Activated CD8-positive, alpha-beta memory T cell treated with anti-CD3 and anti-CD28 coated beads, Interleukin-2, amount 10 ng/mL, durations not matched to agents 7 days and 5 days (primary cell): ENCODE measurements around the gene TTBK2. TPM values are rescaled to one million over a fixed set of nuclear protein-coding genes. Genes with fewer than 3 reads are reported as not detected.
"Not testable (repeated sequence)": the region's sequence is repeated elsewhere in the genome, so short reads cannot be mapped to it uniquely, and the experiment has no call there.

Experiments
- ATAC-seq: fragments of 150-1000 bp; cut with Tn5 transposase; one replicate; pipeline ENCODE4 v1.10.0; 2021; ENCODE audit warnings: moderate library complexity
- CTCF ChIA-PET: fragments of 350-600 bp; sonication (Branson Sonifier 250); formaldehyde crosslinking; loops from one replicate; lab custom pipeline; 2021; ENCODE audit warnings: antibody characterized with exemption; lab: Charles Lee
- DNase-seq: peaks from one replicate; pipeline ENCODE4 v3.0.0-alpha.2; 2020
- H3K27ac Mint-ChIP-seq: one replicate; pipeline ENCODE4 v1.8.0; 2021; ENCODE audit warnings: mild to moderate bottlenecking, mixed read lengths
- H3K27me3 Mint-ChIP-seq: one replicate; pipeline ENCODE4 v1.8.0; 2021; ENCODE audit warnings: mixed read lengths
- H3K36me3 Mint-ChIP-seq: one replicate; pipeline ENCODE4 v1.8.0; 2021; ENCODE audit warnings: mild to moderate bottlenecking, mixed read lengths
- H3K4me1 Mint-ChIP-seq: one replicate; pipeline ENCODE4 v1.8.0; 2021; ENCODE audit warnings: mixed read lengths
- H3K4me3 Mint-ChIP-seq: one replicate; pipeline ENCODE4 v1.8.0; 2021; ENCODE audit warnings: mild to moderate bottlenecking, moderate library complexity, mixed read lengths
- H3K9me3 Mint-ChIP-seq: one replicate; pipeline ENCODE4 v1.8.0; 2022; ENCODE audit warnings: low read depth, mixed read lengths
- total RNA-seq, 2 experiments: library from RNA; stranded (reverse); gene quantifications; one replicate each; pipeline ENCODE4 v1.2.3, GENCODE V29; 2021

The TTBK2 gene
- total RNA-seq, 2 experiments from 2014 or later, result 12.9 to 20.0 TPM

DNA sequence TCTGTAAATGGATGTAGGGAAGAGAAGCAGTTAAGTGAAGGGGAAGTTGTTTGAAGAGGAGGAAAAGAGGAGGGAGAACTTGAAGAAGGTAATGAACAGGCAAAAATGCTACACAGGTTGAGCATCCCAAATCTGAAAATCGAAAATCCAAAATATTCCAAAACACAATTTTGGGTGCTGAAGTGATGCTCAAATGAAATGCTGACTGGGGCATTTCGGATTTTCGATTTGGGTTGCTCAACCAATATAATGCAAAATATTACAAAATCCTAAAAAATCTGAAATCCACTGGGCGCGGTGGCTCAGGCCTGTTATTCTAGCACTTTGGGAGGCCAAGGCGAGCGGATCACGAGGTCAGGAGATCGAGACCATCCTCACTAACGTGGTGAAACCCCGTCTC lies 121.8 kb downstream of the TTBK2 start:
- ATAC-seq (no peak), DNase-seq (no peak)
- H3K36me3 Mint-ChIP-seq, result peaks cover 1% of the 10 kb centered on the region
- no peak overlapping the region for H3K4me3 Mint-ChIP-seq
- H3K4me1 Mint-ChIP-seq, result peaks cover 16% of the 10 kb centered on the region
- no peak overlapping the region for H3K27ac Mint-ChIP-seq
- no peaks in the 10 kb centered on the region for H3K27me3 Mint-ChIP-seq
- CTCF ChIA-PET, result no interaction called here
- no peaks in the 10 kb centered on the region for H3K9me3 Mint-ChIP-seq

DNA sequence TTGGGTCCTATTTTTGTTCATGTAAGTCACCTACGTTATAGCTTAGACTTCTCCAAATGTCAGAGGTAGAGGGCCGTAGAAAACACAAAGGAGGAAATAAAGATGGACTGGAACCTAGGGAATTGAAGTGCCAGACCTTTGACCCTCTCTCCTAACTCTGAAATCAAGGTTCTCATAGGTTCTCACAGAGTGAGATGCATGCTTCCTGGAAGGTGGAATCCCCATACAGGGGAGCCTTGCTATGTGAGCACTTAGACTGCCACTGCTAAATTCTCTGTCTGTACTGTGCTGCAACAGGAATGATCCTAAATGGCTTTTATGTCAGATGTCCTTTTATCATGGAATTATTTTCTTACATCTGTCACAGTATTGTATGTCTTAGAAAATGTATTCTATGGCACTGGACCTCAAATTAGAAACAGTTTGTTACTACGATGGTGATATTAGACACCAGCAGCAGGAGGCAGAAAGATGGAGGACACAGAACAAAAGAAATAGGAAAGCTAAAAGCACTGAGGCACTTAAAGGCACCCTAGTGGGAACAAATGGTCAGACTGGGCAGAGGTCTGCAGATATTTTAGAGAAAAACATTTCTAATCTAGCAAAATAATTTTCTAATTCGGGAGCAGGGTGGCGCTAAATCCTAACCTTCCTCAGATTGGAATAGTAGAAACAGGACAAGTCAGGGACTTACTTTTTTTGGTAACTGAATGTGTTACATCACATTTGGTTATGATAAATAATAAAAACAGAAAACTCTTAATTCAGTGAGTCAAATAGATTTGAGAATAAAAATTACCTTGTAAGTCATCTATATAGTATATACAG lies 123.4 kb downstream of the TTBK2 start:
- CTCF ChIA-PET, result no interaction called here
- peaks cover 1% of the 10 kb centered on the region for H3K36me3 Mint-ChIP-seq
- H3K4me1 Mint-ChIP-seq, result peaks cover 16% of the 10 kb centered on the region
- no peaks in the 10 kb centered on the region for H3K27me3 Mint-ChIP-seq
- no peak for ATAC-seq
- no peak overlapping the region for H3K27ac Mint-ChIP-seq
- no peaks in the 10 kb centered on the region for H3K9me3 Mint-ChIP-seq
- no peak overlapping the region for H3K4me3 Mint-ChIP-seq
- no peak for DNase-seq

DNA sequence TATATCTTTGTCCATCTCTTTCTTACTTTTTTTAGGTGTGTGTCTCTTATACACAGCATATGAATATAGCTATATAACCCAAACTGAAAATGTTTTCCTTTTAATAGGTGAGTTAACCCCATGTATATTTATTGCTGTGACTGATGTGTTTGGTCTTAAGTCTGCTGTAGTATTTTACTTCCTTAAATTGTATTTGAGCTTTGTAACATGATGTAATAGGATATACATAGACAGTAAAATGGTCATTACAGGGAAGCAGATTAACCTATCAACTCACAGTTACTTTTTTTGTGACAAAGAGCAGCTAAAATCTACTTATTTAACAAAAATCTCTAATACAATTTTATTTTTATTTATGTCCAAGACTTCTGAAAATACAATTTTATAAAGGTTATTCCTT lies 131.9 kb downstream of the TTBK2 start:
- no peaks in the 10 kb centered on the region for H3K27me3 Mint-ChIP-seq
- H3K9me3 Mint-ChIP-seq, result no peaks in the 10 kb centered on the region
- DNase-seq (no peak), ATAC-seq (no peak)
- no peaks in the 10 kb centered on the region for H3K4me1 Mint-ChIP-seq
- CTCF ChIA-PET, result no interaction called here
- no peaks in the 10 kb centered on the region for H3K36me3 Mint-ChIP-seq
- no peak overlapping the region for H3K4me3 Mint-ChIP-seq
- no peak overlapping the region for H3K27ac Mint-ChIP-seq

DNA sequence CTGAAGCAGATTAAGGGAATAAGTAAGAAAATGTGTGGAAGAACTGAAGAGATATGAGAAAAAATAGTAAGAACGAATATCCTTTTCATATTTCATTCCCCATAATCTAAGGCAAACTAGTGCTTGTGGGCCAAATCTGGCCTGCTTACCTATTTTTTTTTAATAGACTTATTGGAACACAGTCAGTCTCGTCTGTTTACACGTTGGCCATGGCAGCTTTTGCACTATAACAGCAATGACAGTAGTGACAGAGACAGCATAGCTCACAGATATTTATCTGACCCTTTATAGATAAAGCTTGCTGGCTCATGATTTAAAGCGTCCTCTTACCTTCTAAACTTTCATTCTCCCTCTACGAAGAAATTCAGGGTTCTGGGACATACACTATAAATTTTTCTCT lies 133.6 kb downstream of the TTBK2 start:
- ATAC-seq (no peak), DNase-seq (no peak)
- H3K36me3 Mint-ChIP-seq, result peaks cover 6% of the 10 kb centered on the region
- H3K27me3 Mint-ChIP-seq, result no peaks in the 10 kb centered on the region
- H3K27ac Mint-ChIP-seq, result no peak overlapping the region
- CTCF ChIA-PET, result no interaction called here
- no peaks in the 10 kb centered on the region for H3K9me3 Mint-ChIP-seq
- H3K4me3 Mint-ChIP-seq, result no peak overlapping the region
- H3K4me1 Mint-ChIP-seq, result no peaks in the 10 kb centered on the region

DNA sequence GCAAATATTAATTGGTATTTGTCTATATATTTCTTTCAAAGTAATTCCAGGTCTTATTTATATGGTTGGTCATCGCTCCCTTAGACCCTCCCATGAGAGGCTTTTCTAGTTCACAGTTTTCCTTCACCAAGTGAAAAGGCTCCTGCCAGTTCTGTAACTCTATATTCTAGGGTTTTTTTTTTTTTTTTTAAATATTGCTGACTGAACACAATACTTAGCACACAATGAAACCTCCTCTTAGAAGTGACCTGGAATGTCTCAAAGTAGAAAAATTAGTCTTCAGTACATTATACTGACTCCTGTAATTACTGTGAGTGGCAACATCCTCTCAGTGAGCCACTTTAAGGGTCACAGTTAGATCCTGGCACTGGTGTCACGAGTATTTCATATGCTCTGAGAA lies 135.0 kb downstream of the TTBK2 start:
- Mint-ChIP-seq H3K36me3 (peaks cover 6% of the 10 kb centered on the region), H3K27ac (no peak overlapping the region), H3K4me3 (no peak overlapping the region), H3K4me1 (no peaks in the 10 kb centered on the region), H3K9me3 (no peaks in the 10 kb centered on the region), H3K27me3 (no peaks in the 10 kb centered on the region)
- DNase-seq, result no peak
- no peak for ATAC-seq
- CTCF ChIA-PET, result no interaction called here

DNA sequence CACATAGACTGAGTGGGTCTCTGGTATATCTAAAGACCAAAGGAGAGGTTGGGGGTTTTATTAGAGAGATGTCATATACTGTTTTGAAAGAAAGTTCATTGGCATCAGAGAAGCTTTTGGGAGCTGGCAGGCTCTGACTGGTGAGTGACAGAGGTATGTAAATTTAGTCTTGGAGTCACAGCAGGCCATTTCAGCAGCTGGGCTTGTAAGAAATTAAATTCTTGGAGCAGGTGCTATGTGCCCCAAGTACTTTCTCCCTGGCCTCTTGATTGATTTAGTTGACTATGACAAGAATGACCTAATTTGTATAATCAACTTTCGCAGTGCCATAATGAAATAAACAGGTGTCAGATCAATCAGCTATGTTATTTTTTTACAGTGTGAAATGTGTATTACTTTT lies 135.9 kb downstream of the TTBK2 start:
- no peaks in the 10 kb centered on the region for H3K9me3 Mint-ChIP-seq
- no peak overlapping the region for H3K27ac Mint-ChIP-seq
- no peak for DNase-seq
- H3K36me3 Mint-ChIP-seq, result peaks cover 6% of the 10 kb centered on the region
- ATAC-seq, result no peak
- H3K4me3 Mint-ChIP-seq, result no peak overlapping the region
- no peaks in the 10 kb centered on the region for H3K27me3 Mint-ChIP-seq
- no peaks in the 10 kb centered on the region for H3K4me1 Mint-ChIP-seq
- CTCF ChIA-PET, result no interaction called here

DNA sequence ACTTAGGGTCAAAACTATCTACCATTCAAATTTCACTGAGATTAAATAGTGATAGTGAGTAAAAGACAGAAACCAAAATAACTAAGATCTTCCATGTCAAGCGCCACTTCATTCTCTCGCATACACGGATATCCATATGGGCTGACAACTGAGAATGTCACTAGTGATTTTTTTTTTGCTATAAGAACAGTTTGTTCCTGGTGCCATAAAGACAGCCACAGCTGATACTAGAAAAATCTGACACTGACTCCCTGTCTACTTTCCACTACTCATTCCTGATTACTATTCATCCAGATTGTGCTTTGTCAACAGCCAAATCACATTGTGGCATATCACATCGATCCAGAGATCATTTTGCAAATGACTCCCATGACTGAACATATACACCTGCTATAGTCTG lies 137.9 kb downstream of the TTBK2 start:
- CTCF ChIA-PET, result no interaction called here
- Mint-ChIP-seq H3K9me3 (no peaks in the 10 kb centered on the region), H3K27me3 (no peaks in the 10 kb centered on the region), H3K27ac (no peak overlapping the region), H3K4me3 (no peak overlapping the region), H3K36me3 (peaks cover 8% of the 10 kb centered on the region), H3K4me1 (no peaks in the 10 kb centered on the region)
- ATAC-seq (no peak), DNase-seq (no peak)

DNA sequence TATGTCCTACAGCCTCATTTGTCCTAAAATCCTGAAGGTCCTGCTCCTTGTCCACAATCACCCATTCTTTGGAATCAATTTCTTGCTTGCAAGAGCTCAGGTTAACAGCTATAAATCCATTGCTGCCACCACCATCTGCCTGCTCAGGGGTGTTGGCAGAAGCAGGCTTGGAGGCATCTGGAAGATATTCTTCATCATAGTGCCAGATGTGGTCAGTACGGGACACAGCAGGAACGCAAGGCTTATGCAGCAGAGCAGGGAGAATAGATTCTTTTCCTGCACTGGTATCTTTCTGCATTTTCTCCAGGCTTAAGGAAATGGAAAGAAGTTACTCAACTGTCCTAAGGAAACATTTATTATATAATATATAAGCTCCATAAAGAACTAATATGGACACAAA lies 145.2 kb downstream of the TTBK2 start:
- H3K27me3 Mint-ChIP-seq, result no peaks in the 10 kb centered on the region
- ATAC-seq (no peak), DNase-seq (no peak)
- CTCF ChIA-PET, result no interaction called here
- H3K36me3 Mint-ChIP-seq, result peaks cover 2% of the 10 kb centered on the region
- H3K4me1 Mint-ChIP-seq, result no peaks in the 10 kb centered on the region
- no peak overlapping the region for H3K4me3 Mint-ChIP-seq
- H3K9me3 Mint-ChIP-seq, result no peaks in the 10 kb centered on the region
- no peak overlapping the region for H3K27ac Mint-ChIP-seq

DNA sequence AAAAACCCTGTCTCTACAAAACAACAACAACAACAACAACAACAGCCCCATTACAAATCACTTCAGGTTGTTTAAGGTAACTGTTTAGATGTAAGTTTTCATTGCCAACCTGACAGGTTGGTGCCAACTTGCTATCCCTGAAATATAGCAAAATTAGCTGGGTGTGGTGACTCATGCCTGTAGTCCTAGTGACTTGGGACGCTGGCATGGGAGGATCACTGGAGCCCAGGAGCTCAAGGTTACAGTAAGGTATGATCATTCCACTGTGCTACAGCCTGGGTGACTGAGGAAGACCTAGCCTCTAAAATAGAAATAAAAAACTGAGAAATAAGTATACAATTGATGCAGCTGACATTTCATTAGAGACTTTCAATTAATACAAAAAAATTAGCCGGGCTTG lies 147.7 kb downstream of the TTBK2 start:
- peaks cover 5% of the 10 kb centered on the region for H3K36me3 Mint-ChIP-seq
- no peaks in the 10 kb centered on the region for H3K27me3 Mint-ChIP-seq
- CTCF ChIA-PET, result no interaction called here

DNA sequence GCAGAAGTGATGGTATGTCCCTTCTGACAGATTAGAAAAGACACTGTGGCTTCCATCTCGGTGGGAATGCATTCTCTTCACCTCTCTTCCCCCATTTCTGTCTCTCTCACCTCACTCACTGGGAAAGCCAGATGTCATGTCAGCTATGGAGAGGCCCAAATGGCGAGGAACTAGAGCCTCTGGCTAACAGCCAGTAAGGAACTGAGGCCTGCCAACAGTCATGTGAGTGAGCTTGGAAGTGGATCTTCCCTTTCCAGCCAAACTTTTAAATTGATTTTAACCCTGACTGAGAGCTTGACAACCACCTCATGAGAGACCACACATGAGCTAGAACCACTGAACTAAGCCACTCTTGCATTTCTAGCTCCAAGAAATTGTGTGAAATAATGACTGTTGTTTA lies 148.4 kb downstream of the TTBK2 start:
- ATAC-seq, result no peak
- no peak overlapping the region for H3K27ac Mint-ChIP-seq
- no peaks in the 10 kb centered on the region for H3K4me1 Mint-ChIP-seq
- H3K36me3 Mint-ChIP-seq, result peaks cover 5% of the 10 kb centered on the region
- CTCF ChIA-PET, result no interaction called here
- H3K27me3 Mint-ChIP-seq, result no peaks in the 10 kb centered on the region
- no peak overlapping the region for H3K4me3 Mint-ChIP-seq
- DNase-seq, result no peak
- no peaks in the 10 kb centered on the region for H3K9me3 Mint-ChIP-seq

More for the DNA sequence above, 147.7 kb downstream of the TTBK2 start:
- Mint-ChIP-seq H3K9me3 (no peaks in the 10 kb centered on the region), H3K4me1 (no peaks in the 10 kb centered on the region), H3K4me3 (no peak overlapping the region), H3K27ac (no peak overlapping the region)
- DNase-seq (no peak), ATAC-seq (no peak)

DNA sequence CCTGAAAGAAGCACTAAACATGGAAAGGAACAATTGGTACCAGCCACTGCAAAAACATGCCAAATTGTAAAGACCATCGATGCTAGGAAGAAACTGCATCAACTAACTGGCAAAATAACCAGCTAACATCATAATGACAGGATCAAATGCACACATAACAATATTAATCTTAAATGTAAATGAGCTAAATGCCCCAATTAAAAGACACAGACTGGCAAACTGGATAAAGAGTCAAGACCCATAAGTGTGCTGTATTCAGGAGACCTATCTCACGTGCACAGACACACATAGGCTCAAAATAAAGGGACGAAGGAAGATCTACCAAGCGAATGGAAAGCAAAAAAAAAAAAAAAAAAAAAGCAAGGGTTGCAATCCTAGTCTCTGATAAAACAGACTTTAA lies 154.5 kb downstream of the TTBK2 start:
- Mint-ChIP-seq H3K36me3 (peaks cover 40% of the 10 kb centered on the region), H3K9me3 (peaks cover 18% of the 10 kb centered on the region)
- H3K27me3 Mint-ChIP-seq, H3K27ac Mint-ChIP-seq, CTCF ChIA-PET, H3K4me1 Mint-ChIP-seq, H3K4me3 Mint-ChIP-seq, ATAC-seq, DNase-seq: not testable (repeated sequence)

DNA sequence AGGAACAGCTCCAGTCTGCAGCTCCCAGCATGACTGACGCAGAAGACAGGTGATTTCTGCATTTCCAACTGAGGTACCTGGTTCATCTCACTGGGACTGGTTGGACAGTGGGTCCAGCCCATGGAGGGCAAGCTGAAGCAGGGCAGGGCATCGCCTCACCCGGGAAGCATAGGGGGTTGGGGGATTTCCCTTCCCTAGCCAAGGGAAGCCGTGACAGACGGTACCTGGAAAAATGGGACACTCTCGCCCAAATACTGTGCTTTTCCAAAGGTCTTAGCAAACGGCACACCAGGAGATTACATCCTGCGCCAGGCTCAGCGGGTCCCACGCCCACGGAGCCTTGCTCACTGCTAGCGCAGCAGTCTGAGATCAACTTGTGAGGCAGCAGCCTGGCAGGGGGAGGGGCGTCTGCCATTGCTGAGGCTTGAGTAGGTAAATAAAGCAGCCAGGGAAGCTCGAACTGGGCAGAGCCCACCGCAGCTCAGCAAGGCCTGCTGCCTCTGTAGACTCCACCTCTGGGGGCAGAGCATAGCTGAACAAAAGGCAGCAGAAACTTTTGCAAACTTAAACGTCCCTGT lies 156.3 kb downstream of the TTBK2 start:
- Mint-ChIP-seq H3K36me3 (peaks cover 47% of the 10 kb centered on the region), H3K9me3 (peaks cover 25% of the 10 kb centered on the region)
- CTCF ChIA-PET, H3K4me1 Mint-ChIP-seq, H3K4me3 Mint-ChIP-seq, ATAC-seq, DNase-seq, H3K27ac Mint-ChIP-seq, H3K27me3 Mint-ChIP-seq: not testable (repeated sequence)

DNA sequence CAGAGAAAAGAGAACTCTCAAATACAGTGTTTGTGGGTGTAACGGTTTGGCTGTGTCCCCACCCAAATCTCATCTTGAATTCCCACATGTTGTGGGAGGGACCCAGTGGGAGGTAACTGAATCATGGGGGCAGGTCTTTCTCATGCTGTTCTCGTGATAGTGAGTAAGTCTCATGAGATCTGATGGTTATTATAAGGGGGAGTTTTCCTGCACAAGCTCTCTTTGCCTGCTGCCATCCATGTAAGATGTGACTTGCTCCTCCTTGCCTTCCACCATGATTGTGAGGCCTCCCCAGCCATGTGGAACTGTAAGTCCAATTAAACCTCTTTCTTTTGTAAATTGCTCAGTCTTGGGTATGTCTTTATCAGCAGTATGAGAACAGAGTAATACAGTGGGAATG lies 158.8 kb downstream of the TTBK2 start:
- H3K4me1 Mint-ChIP-seq, H3K27ac Mint-ChIP-seq, DNase-seq, CTCF ChIA-PET, ATAC-seq, H3K4me3 Mint-ChIP-seq, H3K27me3 Mint-ChIP-seq: not testable (repeated sequence)
- peaks cover 25% of the 10 kb centered on the region for H3K9me3 Mint-ChIP-seq
- peaks cover 46% of the 10 kb centered on the region for H3K36me3 Mint-ChIP-seq

DNA sequence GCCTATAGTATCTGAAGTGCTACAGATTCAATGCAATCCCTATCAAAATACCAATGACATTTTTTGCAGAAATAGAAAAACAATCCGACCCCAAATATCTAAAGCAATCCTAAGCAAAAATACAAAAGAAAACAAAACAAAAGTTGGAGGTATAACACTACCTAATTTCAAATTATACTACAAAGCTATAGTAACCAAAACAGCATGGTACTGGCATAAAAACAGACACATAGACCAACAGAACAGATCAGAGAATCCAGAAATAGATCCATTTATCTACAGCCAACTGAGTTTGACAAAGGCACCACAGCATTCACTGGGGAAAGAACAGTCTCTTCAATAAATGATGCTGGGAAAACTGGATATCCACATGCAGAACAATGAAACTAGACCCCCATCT lies 159.8 kb downstream of the TTBK2 start:
- CTCF ChIA-PET, result no interaction called here
- Mint-ChIP-seq H3K27me3 (no peaks in the 10 kb centered on the region), H3K36me3 (peaks cover 40% of the 10 kb centered on the region), H3K4me3 (no peak overlapping the region), H3K27ac (no peak overlapping the region), H3K9me3 (peaks cover 23% of the 10 kb centered on the region), H3K4me1 (no peaks in the 10 kb centered on the region)
- no peak for DNase-seq
- ATAC-seq, result no peak
